Activated T-cell treated with anti-CD3 and anti-CD28 coated beads, Interleukin-2, amount 50 U/mL, for 48 hours (primary cell): ENCODE measurements around the gene MEGF10.
"Not testable (repeated sequence)": the region's sequence is repeated elsewhere in the genome, so short reads cannot be mapped to it uniquely, and the experiment has no call there.

Experiments used
- DNase-seq, 2 experiments: peaks; one replicate each; pipeline ENCODE4 v3.0.0-alpha.2; 2020

The MEGF10 gene

DNA sequence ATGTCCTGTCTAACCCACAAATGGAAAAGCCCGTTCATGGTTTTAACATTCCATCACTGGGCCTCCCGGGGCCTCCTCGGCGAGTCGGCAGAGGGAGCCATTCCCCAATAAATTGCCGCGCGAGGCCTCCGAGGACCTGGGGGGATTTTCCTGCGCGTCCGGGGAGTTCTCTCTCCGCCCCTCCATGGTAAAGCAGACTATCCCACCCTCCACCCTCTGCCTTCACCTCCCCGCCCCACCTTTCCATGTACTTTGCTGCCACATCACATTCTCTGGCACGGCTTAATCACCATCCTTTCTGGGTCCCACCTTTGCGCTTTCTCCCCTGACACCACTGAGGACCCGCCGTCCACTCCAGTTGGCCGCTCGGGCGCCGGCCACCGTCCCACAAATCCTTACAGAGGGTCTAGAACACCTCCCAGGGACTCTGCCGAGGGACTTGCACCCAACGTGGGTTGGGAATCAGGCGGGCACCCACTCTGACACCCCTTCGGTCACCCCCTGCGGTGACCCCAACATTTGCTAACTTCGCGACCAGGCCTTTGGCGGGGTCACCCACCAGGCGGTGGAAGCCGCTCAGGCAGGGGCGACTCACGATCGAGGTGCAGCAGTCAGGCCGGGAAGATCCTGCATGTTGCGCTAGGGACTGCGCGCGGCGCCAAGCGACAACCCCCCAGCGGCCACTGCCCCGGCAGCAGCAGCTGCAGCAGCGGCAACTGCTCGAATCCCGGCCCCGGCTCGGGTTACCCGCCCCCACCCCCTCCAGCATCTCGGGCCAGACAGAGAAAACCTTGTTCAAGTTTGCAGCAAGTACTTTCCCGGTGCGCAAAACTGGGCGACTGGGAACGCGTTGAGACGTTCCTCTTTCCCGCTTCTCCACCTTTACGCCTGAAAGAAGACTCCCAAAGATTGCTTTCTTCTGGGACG is at the start of gene MEGF10:
MEGF10 (plus strand) TSS at position 778 of the 927 bp plus-strand sequence. CDS start 40,513 bp downstream, outside the sequence.
- peak; percentile 32 to 41 for DNase-seq

DNA sequence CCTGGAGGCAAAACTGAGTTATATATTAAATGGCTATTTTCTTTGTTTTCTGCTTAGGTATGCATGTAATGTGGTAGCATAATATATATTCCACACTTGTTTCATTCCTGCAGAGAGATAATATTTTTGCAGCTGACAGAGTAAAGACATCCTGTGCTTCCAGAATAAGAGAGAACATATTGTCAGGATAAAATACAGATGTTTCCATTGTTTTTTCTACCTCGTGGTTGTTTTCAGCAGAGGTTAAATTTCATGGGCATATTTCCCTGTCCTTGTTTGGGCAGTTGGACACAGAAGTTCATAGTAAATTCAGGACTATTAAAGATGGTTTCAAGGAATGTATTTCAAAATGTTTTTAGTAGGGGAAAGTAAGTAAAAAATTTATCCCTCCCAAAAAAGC is 47.6 kb upstream of the MEGF10 start:
- no peak for DNase-seq

DNA sequence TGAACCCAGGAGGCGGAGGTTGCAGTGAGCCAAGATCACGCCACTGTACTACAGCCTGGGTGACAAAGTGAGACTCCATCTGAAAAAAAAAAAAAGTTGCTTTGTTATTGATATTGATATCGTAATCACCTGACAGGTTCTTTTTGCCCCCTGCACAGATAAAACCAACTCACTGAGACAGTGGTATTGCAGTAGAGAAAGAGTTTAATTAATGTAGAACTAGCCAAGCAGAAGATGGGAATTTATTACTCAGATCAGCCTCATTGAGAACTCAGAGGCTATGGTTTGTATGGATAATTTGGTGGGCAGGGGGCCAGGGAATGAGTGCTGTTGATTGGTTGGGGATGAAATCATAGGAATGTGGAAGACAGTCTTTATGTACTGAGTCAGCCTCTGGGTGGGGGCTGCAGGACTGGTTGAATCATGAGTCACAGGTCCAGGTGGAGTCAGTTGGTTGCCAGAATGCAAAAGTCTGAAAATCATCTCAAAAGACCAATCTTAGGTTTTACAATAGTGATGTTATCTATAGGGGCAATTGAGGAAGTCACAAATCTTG is 35.8 kb upstream of the MEGF10 start:
- DNase-seq, result no peak

DNA sequence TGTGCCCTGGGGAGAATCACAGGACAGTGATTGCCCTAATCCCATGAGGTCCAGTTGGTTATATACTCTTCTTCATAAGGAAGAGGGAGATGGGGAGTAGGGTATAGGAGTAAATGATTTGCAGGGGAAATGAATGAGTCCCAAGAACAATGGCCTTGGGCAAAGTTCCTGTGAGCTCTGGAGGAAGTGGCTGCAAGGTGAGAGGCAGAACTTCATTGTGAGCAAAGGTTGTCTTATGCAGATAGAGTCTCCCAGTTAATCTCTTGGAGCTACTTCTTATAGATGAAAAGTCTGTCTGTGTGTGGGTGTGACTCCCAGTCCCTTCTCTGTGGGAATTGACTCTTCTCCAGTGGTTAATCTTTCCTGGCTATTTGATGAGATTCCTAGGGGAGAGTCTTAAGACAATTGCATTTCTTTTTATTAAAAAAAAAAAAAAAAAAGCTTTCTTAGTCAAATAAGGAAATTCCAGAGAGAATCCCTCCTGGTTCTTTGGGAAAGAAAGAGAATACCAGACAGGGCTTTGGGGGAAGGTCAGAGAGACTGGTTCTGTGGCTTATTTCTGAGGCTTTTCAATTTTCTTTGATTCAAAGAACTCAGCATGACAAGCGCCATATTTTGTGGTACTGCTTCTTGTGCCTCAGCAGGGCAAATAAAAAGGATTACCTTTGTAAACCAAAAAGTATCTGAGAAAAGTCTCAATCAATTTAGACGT is 33.6 kb upstream of the MEGF10 start:
- no peak for DNase-seq

DNA sequence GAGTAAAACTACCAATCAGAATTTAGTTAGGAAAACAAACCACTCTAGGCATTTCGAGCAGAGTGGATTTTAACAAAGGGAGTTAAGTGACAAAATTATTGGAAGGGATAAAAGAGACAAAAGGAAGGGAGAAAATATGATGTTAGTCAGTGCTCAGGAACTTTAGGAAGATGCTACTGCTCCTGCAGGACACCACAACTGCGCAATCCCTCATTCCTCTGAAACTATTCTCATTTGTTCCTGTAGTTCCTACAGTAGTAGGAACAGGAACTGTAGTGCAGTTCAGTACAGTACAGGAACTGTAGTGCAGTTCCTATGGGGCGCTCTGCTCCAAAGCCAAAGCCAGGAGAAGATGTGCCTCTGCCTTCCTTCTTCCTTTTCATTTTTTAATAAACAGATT is 29.9 kb upstream of the MEGF10 start:
- DNase-seq, result no peak

DNA sequence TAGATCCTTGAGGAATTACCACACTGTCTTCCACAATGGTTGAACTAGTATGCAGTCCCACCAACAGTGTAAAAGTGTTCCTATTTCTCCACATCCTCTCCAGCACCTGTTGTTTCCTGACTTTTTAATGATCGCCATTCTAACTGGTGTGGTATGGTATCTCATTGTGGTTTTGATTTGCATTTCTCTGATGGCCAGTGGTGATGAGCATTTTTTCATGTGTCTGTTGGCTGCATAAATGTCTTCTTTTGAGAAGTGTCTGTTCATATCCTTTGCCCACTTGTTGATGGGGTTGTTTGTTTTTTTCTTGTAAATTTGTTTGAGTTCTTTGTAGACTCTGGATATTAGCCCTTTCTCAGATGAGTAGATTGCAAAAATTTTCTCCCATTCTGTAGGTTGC is 25.1 kb upstream of the MEGF10 start:
- not testable (repeated sequence) for DNase-seq

DNA sequence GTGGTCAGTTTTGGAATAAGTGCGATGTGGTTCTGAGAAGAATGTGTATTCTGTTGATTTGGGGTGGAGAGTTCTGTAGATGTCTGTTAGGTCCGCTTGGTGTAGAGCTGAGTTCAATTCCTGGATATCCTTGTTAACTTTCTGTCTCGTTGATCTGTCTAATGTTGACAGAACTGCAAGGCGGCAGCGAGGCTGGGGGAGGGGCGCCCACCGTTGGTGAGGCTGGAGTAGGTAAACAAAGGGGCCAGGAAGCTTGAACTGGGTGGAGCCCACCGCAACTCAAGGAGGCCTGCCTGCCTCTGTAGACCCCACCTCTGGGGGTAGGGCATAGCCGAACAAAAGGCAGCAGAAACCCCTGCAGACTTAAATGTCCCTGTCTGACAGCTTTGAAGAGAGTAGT is 22.3 kb upstream of the MEGF10 start:
- DNase-seq, result not testable (repeated sequence)

DNA sequence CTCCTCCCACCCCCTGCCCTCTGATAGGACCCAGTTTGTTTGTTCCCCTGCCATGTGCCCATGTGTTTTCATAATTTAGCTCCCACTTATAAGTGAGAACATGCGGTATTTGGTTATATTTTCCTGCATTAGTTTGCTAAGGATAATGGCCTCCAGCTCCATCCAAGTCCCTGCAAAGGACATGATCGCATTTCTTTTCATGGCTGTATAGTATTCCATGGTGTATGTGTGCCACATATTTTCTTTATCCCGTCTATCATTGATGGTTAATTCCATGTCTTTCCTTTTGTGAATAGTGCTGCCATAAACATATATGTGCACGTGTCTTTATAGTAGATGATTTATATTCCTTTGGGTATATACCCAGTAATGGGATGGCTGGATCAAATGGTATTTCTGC is 19.9 kb upstream of the MEGF10 start:
- DNase-seq, result not testable (repeated sequence)

DNA sequence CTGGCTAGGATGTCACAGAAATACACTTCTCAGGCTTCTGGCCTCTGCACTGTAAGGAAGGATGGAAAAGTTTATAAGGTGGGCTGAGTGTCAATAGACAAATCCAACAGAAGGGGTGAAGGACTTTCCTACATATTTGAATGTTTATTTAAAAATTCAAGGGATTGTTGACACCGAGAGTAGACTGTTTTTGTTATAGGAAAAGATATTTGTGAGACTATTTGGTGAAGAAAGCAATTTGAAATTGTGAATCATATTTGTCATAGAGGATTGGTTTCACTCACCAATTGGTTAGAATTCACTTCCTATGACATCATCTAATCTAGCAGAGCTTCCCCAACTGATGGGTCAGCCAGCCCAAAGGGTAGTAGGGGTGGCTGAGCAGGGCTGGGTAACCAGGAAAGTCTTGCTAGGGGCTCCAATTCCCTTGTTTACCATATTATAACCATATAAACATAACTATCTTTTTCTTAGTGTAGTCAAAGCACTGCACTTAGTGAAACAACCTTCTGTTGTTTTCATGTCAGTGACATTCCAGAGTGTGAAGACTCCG is 14.9 kb upstream of the MEGF10 start:
- DNase-seq, result no peak

DNA sequence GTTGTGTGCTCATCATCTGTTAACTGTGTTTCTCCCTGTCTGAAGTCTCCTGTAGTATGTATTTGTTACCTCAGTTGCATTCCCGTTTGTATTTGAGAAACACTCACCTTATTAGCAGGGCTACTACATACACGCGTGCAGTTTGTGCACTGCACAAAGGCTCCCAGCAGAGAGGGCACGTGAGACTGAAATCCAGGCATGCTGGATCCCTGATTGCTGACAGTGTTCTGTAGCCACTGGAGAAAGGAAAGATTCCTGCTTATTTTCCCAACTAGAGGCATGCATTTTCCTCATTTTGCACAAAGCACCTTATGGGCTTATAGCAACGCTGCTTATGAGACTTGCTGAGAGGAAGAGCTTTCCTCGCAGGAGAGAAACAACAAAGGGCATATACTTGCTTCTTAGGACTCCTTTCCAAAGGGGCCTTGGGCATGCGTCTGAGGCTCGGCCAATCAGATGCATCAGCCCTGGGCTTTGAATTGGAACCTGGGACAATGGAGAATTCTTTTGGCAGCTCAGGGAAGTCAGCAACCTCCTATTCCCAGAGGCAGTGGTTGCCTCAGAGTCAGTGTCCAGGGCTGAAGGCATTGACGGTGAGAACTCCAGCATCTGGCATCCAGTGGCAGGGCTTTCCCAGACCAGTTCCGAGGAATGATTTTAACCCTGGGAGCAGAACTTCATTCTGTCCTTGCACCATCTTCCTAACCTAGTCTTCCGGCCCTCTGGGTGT is 9.9 kb upstream of the MEGF10 start:
- no peak for DNase-seq

DNA sequence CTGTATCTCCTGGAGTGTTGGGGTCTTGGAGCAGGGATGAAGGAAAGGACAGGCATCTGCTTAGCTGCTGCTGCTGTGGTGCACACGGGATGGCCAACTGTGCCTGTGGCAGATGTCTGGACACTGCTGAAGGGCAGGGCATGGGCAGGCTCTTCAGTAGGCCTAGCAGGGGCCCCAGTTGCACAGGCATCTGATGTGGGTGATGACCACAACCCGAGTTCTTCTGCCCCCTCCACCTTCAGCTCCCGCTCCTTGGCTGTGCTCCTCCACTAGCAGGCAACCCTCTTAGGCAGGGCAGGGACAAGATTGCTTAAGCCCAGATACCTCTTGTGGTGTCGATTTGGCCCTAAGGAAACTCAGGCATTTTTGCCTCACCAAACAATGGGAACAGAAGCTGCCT is 9.0 kb upstream of the MEGF10 start:
- DNase-seq, result no peak

DNA sequence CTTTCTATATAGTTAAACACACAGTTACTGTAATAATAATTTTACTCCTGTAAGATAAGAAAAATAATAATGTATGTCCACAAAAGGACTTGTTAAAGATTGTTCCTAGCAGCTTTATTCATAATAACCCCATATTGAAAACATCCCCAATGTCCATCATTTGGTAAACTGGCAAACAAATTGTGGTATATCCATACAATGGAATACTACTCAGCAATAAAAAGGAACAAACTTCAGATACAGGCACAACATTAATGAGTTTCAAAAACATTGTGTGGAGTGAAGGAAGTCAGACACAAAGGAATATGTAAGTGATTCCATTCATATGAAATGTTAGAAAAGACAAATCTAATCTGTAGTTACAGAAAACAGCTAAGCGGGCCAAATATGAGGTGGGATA is 1.9 kb upstream of the MEGF10 start:
- DNase-seq, result no peak

DNA sequence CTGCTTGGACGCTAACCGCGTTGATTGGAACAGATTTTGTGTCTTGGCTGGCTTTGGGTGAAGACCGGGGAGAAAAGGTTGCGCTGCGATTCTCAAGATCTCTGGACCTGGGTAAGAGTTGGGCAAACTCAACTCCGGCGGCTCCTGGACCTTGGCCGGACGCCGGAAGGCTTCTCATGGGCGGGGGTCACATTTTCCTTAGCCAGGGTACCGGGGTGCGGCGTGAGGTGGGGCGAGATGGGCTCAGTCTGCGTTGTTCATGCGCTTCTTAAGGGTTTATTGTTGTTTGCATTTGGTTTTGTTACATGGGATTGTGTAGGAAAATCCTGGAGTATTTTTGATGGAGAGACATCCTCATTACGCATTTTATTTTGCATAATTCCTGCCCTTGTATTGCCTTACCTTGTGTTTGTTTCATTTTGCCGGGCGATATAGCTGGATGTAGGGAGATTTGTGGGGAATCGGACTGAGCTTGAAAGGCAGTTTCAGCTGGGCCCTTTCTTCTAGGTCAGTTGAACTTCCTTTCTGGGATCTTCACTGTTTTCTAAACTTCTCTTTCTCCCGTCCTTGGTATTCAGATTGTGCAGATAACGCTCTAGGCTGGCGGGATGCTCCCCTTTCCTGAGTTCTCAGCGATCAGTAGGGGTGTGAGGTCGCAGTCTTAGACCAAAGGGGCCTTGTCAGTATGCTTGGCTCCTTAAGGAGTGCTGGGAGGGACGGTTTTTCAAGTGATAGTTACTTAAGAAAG is 524 bp downstream of the MEGF10 start:
- DNase-seq, result no peak

DNA sequence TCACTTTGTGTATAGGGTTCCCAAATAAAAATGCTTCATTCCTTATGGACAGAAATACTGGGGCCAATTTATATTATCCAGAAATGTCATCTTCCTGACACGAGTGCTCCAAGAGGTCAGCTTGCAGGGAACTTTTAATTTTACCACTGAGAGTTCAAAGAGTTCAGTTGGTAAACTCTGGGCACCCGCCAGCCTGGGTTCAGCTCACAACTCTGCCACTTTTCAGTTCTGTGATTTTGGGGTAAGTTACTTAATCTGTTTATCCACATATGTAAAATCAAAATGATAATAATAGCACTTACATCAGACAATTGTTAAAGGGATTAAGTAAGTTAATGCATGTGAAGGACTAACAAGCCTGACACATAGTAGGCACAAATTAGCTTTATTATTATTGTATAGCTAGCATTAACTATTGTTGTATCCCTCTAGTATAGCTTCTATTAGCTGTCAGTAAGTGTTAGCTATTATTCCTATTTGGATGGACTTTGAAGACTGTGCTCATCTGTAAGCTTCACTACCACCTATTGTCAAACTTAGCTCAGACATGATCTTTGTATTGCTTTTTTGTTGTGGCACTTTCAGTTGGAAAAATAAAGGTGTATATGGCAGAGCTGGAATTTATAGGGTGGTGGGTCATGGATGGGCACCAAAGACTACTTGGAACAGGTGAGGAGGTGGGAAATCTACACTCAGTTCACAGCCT is 1.6 kb downstream of the MEGF10 start:
- DNase-seq, result no peak

DNA sequence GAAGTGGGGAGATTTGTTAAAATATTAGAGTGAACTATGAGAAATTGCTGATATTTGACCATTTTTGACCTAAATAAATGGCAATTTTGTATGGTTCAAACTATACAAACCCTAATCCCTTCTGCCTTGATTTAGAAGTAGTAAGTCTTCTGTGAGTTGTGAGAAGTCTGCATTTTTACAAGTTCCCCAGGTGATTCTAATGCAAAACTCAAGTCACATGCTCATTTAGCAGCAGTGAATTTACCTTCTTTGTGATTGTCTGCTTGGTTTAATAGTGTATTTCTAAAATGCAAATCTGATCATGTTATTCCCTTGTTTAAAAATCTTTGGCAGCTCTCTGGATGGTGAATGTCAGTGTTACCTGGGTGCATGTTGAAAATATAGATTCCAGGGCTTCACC is 2.8 kb downstream of the MEGF10 start:
- DNase-seq, result no peak

DNA sequence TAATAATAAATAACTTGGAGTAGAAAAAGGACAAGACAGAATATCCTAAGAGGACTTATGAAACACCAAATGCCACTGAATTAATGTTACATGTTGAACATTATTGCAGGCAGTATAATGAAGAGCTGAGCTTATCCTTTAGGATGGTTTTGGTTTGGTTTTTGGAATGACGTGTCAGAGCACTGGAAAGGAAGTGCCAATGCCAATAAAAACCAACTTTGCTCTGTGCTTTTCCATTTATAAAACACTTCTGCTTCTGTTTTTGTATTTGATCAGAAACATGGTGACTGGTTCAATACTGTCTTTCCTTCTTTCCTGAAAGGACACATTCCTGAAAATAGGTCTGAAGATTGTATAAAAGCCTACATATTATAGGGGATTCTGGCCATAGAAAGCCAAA is 4.2 kb downstream of the MEGF10 start:
- DNase-seq, result no peak

DNA sequence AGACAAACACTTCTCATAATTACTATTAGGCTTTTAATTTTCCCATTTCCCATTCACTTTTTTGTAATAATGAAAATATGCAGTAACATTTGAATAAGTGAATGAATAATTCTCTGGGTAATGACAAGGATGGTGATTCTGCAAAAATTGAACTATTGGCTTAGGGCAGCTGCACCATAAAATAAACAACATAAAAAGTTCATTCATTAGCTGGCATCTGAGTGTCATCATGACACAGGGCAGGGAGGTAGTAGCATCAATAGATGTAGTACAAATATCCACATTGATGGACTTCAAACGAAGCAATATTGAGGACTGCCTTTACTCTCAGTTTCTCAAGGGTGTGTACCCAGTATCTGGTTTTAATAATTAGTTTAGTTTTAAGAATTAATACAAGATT is 4.9 kb downstream of the MEGF10 start:
- no peak for DNase-seq

DNA sequence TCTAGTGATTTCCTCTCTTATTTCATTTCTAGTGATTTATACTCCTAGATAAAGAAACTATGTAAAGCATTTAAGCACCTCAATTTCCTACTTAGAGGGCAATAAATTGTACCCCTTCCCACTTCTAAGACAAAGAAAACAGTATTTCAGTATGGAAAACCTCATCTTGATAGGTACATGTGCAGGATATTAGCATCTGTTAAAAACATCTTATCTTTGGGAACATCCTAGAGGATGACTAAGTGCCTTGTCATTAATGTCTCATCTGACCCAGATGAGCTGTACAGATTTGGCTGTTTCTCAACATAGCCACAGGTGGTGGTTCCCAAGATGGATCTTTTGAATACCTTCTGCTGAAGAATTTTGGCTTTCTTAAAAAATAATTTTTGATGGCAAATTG is 5.7 kb downstream of the MEGF10 start:
- no peak for DNase-seq

DNA sequence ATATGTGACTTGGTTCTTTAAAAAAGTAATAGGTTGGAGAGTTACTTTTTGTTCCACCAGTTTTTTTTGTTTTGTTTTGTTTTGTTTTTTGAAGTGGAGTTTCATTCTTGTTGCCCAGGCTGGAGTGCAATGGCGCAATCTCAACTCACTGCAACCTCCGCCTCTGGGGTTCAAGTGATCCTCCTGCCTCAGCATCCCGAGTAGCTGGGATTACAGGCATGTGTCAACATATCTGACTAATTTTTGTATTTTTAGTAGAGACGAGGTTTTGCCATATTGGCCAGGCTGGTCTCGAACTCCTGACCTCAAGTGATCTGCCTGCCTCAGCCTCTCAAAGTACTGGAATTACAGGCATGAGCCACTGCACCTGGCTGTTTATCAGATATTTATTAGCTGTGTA is 6.3 kb downstream of the MEGF10 start:
- not testable (repeated sequence) for DNase-seq

DNA sequence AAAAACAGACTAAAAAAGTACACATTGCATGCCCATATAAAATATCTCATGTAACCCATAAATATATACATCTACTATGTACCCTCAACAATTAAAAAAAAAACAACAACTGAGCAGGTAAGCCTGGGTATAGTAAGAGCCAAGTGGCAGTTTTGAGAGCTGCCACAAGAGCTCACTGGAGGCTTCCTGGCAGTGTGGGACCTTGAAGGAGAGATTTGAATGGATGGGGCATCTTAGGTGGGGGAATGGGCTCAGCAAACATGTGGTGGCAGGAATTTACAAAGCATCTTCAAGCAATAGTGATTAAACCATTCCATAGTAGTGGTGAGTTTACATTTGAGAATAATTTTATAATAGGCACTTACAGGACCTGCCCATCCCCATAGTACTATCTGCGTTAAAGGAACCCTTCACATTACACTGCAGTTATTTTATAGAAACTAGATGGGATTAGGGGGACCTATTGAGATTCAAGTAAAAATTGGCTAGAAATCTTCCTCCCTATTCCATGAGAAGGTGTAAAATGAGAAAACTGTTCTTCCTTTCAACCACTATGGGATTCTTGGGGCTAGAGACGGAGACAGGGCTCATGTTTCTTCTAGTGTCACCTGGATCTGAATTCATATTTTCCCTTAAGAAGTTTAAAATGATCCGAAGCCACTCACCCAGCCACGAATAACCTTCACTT is 6.9 kb downstream of the MEGF10 start:
- no peak for DNase-seq

DNA sequence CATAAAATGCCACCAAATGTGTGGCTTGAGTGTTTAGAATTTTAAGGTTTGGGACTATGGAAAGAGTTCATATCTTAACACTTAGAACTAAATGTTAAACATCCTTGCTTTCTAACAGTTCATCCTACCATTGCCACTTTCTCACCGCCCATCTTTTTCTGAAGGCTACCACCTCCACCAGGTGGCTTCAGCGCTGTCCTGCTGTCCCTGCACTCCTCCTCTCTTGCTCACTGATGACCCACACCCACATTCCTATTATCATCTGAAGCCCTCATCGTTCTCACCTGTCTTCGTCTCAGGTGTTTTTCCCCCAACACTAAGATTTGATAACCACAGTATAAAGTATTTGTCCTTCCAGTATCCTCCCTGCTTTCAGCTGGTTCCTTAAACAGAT is 7.4 kb downstream of the MEGF10 start:
- DNase-seq, result no peak
